Body of pancreas (tissue), 4 donors: ENCODE results near the gene IRF7. TPM values are rescaled to one million over a fixed set of nuclear protein-coding genes. Genes with fewer than 3 reads are reported as not detected.

Source experiments
- ATAC-seq: fragments of 150-250 bp; one replicate; pipeline ENCODE4 v1.9.1; 2016
- DNase-seq, 4 donors: peaks; one replicate each; pipeline ENCODE4 v3.0.0-alpha.2; 2019
- H3K27ac ChIP-seq, 4 donors: fragments of 200-600 bp; sonication (generic); 1 replicate in 3 of 4; 2 replicates in 1 of 4; pipeline versions ENCODE4 v1.5.1 to v1.6.1; 2016 to 2019; ENCODE audit warnings: mild to moderate bottlenecking in 1 of 4, mixed read lengths in 1 of 4, moderate library complexity in 1 of 4
- H3K27me3 ChIP-seq, 2 donors: fragments of 200-600 bp; sonication (generic); one replicate each; pipeline ENCODE4 v1.6.0; 2016; ENCODE audit warnings: mild to moderate bottlenecking in 1 of 2
- H3K36me3 ChIP-seq, 2 donors: fragments of 200-600 bp; sonication (generic); replicated peaks in 1 of 2; 2 replicates each; pipeline ENCODE4 v1.5.1; 2016; ENCODE audit warnings: low read depth in 2 of 2; ENCODE audit not compliant: insufficient read depth in 1 of 2
- H3K4me1 ChIP-seq: fragments of 200-600 bp; sonication (generic); one replicate; pipeline ENCODE4 v1.6.0; 2016
- H3K4me3 ChIP-seq, 2 donors: fragments of 200-600 bp; sonication (generic); 1 replicate in 1 of 2; 2 replicates in 1 of 2; pipeline ENCODE4 v1.5.1; 2016 to 2019
- H3K9me3 ChIP-seq, 3 donors: fragments of 200-600 bp; sonication (generic); 1 replicate in 2 of 3; 2 replicates in 1 of 3; pipeline ENCODE4 v1.5.1; 2016
- CTCF ChIP-seq, 7 experiments: fragments of 450-650 bp in 4 of 7; fragments of 200-600 bp in 3 of 7; sonication (generic) in 3 of 7; IDR thresholded peaks; one replicate each; pipeline ENCODE4 v1.5.1; 2016 to 2019; ENCODE audit warnings: antibody characterized with exemption in 7 of 7
- POLR2A ChIP-seq, 3 donors: fragments of 450-650 bp; IDR thresholded peaks; one replicate each; pipeline ENCODE4 v1.6.1; 2016; ENCODE audit warnings: antibody characterized with exemption in 3 of 3, mild to moderate bottlenecking in 2 of 3
- WGBS, 2 donors: methylation state at CpG; one replicate each; pipeline ENCODE4 v1.1.5; 2017; 5-methylcytosine and 5-hydroxymethylcytosine counted together
- intact Hi-C: fragments of 100-400 bp; cut with DNase I; formaldehyde crosslinking; loops from one replicate; pipeline ENCODE4 v1.15.1; 2023
- total RNA-seq, 2 donors: library from RNA; depleted of rRNA; stranded (reverse); fragments of >200 nt; gene quantifications; one replicate each; pipeline ENCODE4 v1.1.0, GENCODE V29; 2016

IRF7 gene
- total RNA-seq, 2 donors from 2014 or later, result 10.4 to 10.9 TPM

GRCh38 chr11:646214-646613 lies 30.5 kb upstream of the IRF7 start:
- WGBS, 2 donors, result 88 to 90% methylated on average over 11 to 14 of the region's 14 CpGs
- no peak overlapping the region for H3K4me3 ChIP-seq
- no peaks in the 10 kb centered on the region for H3K9me3 ChIP-seq
- intact Hi-C loops, result no loop called here
- no peaks in the 10 kb centered on the region for H3K4me1 ChIP-seq
- peaks cover 0 to 5% of the 10 kb centered on the region in 2 donors for H3K36me3 ChIP-seq
- no peak overlapping the region for H3K27ac ChIP-seq
- DNase-seq (no peak), ATAC-seq (no peak)
- H3K27me3 ChIP-seq, result no peaks in the 10 kb centered on the region
- TF ChIP-seq POLR2A (IDR thresholded peaks at IDR 0.05) (no peak), CTCF (IDR thresholded peaks at IDR 0.05) (no peak)

- DNase-seq, result no peak
Observed at GRCh38 chr11:645536-645935, 29.8 kb upstream of the IRF7 start.

GRCh38 chr11:643849-644738 lies 28.3 kb upstream of the IRF7 start:
- ATAC-seq (no peak), DNase-seq (no peak)
- Histone ChIP-seq H3K27me3 (no peaks in the 10 kb centered on the region), H3K27ac (no peak overlapping the region), H3K4me3 (no peak overlapping the region), H3K9me3 (no peaks in the 10 kb centered on the region), H3K36me3 (peaks cover 0 to 5% of the 10 kb centered on the region in 2 donors), H3K4me1 (no peaks in the 10 kb centered on the region)
- intact Hi-C loops, result no loop called here
- TF ChIP-seq CTCF (IDR thresholded peaks at IDR 0.05), result no peak
- TF ChIP-seq POLR2A (IDR thresholded peaks at IDR 0.05), result no peak
- 86 to 89% methylated on average over 22 to 49 of the region's 50 CpGs for WGBS, 2 donors

More at GRCh38 chr11:645536-645935, 29.8 kb upstream of the IRF7 start:
- H3K9me3 ChIP-seq, result no peaks in the 10 kb centered on the region
- peaks cover 0 to 5% of the 10 kb centered on the region in 2 donors for H3K36me3 ChIP-seq
- H3K4me1 ChIP-seq, result no peaks in the 10 kb centered on the region
- H3K4me3 ChIP-seq, result no peak overlapping the region
- H3K27me3 ChIP-seq, result no peaks in the 10 kb centered on the region
- TF ChIP-seq POLR2A (IDR thresholded peaks at IDR 0.05) (no peak), CTCF (IDR thresholded peaks at IDR 0.05) (no peak)
- WGBS, 2 donors, result 89 to 90% methylated on average over 11 to 16 of the region's 16 CpGs
- ATAC-seq, result no peak
- H3K27ac ChIP-seq, result no peak overlapping the region
- intact Hi-C loops, result no loop called here

GRCh38 chr11:643366-643765 lies 27.6 kb upstream of the IRF7 start:
- H3K9me3 ChIP-seq, result no peaks in the 10 kb centered on the region
- no peak for DNase-seq
- intact Hi-C loops, result no loop called here
- ATAC-seq, result no peak
- H3K27ac ChIP-seq, result no peak overlapping the region
- WGBS, 2 donors, result 88 to 92% methylated on average over 4 to 8 of the region's 9 CpGs
- no peak overlapping the region for H3K4me3 ChIP-seq
- peaks cover 0 to 5% of the 10 kb centered on the region in 2 donors for H3K36me3 ChIP-seq
- TF ChIP-seq POLR2A (IDR thresholded peaks at IDR 0.05) (no peak), CTCF (IDR thresholded peaks at IDR 0.05) (no peak)
- no peaks in the 10 kb centered on the region for H3K27me3 ChIP-seq
- no peaks in the 10 kb centered on the region for H3K4me1 ChIP-seq
